GM12891 (cell line): ENCODE results near the gene HMCN1.

Experiments
- POLR2A ChIP-seq: IDR thresholded peaks from 2 replicates; pipeline ENCODE4 v1.6.1; 2011; ENCODE audit warnings: low read depth, low read length, control low read depth
- POLR2AphosphoS5 ChIP-seq: IDR thresholded peaks from 2 replicates; pipeline ENCODE4 v1.6.1; 2011; ENCODE audit warnings: low read depth, low read length, control low read depth

DNA sequence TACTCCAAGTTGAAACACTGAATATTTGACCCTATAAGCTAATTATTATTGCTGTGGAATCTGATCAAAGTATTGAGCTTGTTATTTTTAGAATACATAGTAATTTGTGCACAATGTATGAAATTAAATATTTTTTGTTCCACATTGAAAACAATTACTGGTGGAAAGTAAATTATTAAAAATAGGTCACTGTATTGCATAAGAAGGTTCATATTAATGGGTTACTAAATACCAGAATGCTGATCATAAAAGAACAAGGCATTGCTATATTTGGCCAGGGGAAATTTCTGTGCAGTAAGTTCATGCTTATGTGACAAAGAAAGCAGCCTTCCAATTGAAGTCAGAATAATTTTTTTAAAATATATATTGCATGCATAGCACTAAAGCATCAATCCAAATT lies 481.4 kb downstream of the HMCN1 start:
- TF ChIP-seq POLR2A (no peak), POLR2AphosphoS5 (no peak)
